Muscle layer of duodenum (tissue), 2 donors: ENCODE data around the gene OR1I1.

Source experiments
- H3K27ac ChIP-seq: one replicate; pipeline ENCODE4 v1.7.0; 2013; ENCODE audit warnings: mild to moderate bottlenecking, low read length
- H3K27me3 ChIP-seq: one replicate; pipeline ENCODE4 v1.7.0; 2013; ENCODE audit warnings: low read depth, mild to moderate bottlenecking, control low read depth, low read length
- H3K36me3 ChIP-seq, 2 donors: one replicate each; pipeline ENCODE4 v1.7.0; 2013; ENCODE audit warnings: low read length in 2 of 2, control low read depth in 1 of 2, mild to moderate bottlenecking in 1 of 2; ENCODE audit not compliant: insufficient read depth in 2 of 2, control insufficient read depth in 1 of 2
- H3K4me1 ChIP-seq, 2 donors: one replicate each; pipeline ENCODE4 v1.7.0; 2013; ENCODE audit warnings: low read length in 2 of 2, mild to moderate bottlenecking in 2 of 2, control low read depth in 1 of 2, moderate library complexity in 1 of 2; ENCODE audit not compliant: insufficient read depth in 2 of 2, control insufficient read depth in 1 of 2
- H3K4me3 ChIP-seq, 2 donors: one replicate each; pipeline ENCODE4 v1.7.0; 2013; ENCODE audit warnings: low read length in 2 of 2, low read depth in 1 of 2, mild to moderate bottlenecking in 1 of 2
- H3K9me3 ChIP-seq, 2 donors: one replicate each; pipeline ENCODE4 v1.7.0; 2013; ENCODE audit warnings: low read length in 2 of 2, control low read depth in 1 of 2, mild to moderate bottlenecking in 1 of 2; ENCODE audit not compliant: control insufficient read depth in 1 of 2
- donor health status: healthy.

The OR1I1 gene

DNA sequence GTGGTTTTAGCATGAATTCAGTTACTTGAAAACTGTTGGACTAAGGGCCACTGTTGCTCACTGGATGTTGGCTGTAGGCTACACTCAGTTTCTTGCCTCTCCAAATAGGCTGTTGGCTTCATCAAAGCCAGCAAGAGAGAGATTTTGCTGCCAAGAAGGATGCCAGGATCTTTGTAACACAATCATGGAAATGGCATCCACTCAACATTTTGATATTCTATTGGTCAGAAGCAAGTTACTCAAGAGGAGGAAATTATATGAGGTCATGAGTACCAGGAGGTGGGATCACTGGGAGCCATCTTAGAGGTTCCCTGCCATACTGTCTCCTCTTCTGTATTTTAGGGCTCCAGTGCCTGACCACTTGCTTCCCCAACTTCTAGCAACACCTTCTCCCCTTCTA lies 55.8 kb downstream of the OR1I1 start:
- Histone ChIP-seq H3K27me3 (no peaks in the 10 kb centered on the region), H3K36me3 (no peaks in the 10 kb centered on the region), H3K27ac (no peak overlapping the region)

DNA sequence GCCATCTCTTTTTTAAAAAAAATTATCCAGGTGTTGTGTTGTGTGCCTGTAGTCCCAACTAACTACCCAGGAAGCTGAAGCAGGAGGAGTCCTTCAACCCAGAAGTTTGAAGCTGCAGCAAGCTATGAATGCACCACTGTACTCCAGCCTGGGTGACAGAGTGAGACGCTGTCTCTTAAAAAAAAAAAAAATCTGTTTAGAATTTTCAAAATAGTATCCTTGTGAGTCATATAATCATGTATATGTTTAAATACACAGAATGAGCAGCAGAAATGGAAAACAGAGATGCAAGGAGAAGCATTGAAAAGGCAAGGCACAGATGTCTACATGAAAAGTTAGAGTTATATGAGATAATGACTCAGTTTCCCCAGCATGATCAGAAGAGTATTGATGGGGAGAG lies 56.4 kb downstream of the OR1I1 start:
- H3K36me3 ChIP-seq, result no peaks in the 10 kb centered on the region
- H3K27ac ChIP-seq, result no peak overlapping the region

More for the DNA sequence above, 55.8 kb downstream of the OR1I1 start:
- peaks cover 0 to 7% of the 10 kb centered on the region in 2 donors for H3K9me3 ChIP-seq
- H3K4me3 ChIP-seq, result no peak overlapping the region
- H3K4me1 ChIP-seq, result no peaks in the 10 kb centered on the region

DNA sequence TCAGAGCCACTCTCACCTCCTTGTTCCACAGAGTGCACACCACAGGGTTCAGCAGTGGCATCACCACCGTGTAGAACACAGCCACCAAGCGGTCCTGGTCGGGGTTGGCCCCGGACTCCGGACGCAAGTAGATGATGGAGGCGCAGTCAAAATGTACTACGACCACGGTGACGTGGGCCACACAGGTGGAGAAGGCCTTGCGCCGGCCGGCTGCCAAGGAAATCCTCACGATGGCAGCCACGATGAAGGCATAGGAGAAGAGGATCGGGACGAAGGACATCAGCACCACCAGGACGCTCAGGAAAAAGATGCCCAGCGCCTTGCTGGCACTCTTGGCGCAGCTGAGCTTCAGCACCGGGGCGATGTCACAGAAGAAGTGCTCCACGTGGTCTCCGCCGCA lies 59.1 kb downstream of the OR1I1 start:
- H3K27me3 ChIP-seq, result no peaks in the 10 kb centered on the region

More for the DNA sequence above, 56.4 kb downstream of the OR1I1 start:
- Histone ChIP-seq H3K4me3 (no peak overlapping the region), H3K9me3 (peaks cover 0 to 7% of the 10 kb centered on the region in 2 donors), H3K27me3 (no peaks in the 10 kb centered on the region), H3K4me1 (no peaks in the 10 kb centered on the region)

DNA sequence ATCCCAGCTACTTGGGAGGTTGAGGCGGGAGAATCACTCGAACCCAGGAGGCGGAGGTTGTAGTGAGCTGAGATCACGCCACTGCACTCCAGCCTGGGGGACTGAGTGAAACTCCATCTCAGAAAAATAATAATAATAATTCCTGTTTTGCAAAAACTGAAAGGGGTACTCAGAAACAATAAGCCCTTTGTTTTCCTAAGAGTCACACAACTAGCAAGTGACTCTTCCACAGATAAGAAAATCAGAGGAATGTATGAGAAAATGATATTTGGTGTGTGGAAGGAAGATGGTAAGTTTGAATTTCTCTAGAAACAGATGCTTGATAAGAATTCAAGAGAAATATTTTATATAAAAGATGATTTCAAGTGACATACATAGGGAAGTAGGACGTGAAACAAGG lies 60.3 kb downstream of the OR1I1 start:
- Histone ChIP-seq H3K36me3 (no peaks in the 10 kb centered on the region), H3K4me1 (no peaks in the 10 kb centered on the region), H3K27ac (no peak overlapping the region), H3K9me3 (peaks cover 0 to 7% of the 10 kb centered on the region in 2 donors), H3K27me3 (no peaks in the 10 kb centered on the region), H3K4me3 (no peak overlapping the region)

More for the DNA sequence above, 59.1 kb downstream of the OR1I1 start:
- Histone ChIP-seq H3K9me3 (peaks cover 0 to 7% of the 10 kb centered on the region in 2 donors), H3K36me3 (no peaks in the 10 kb centered on the region), H3K4me3 (no peak overlapping the region), H3K4me1 (no peaks in the 10 kb centered on the region), H3K27ac (no peak overlapping the region)
